Breast epithelium (tissue), 3 donors: Measurements from ENCODE around the gene PPP1R2.

Experiments
- POLR2A ChIP-seq: fragments of 450-650 bp; IDR thresholded peaks from one replicate; pipeline ENCODE4 v1.6.1; 2016; ENCODE audit warnings: antibody characterized with exemption, mild to moderate bottlenecking, moderate library complexity
- POLR2AphosphoS5 ChIP-seq, 3 donors: sonication (generic); formaldehyde crosslinking; IDR thresholded peaks; one replicate each; pipeline ENCODE4 v1.6.1; 2017; ENCODE audit warnings: antibody characterized with exemption in 3 of 3
- TF ChIP-seq, protein P1 (sequence below), 3 donors: fragments of 450-650 bp; IDR thresholded peaks; one replicate each; pipeline ENCODE4 v1.5.1; 2016 to 2017; ENCODE audit warnings: antibody characterized with exemption in 3 of 3, mild to moderate bottlenecking in 3 of 3, moderate library complexity in 3 of 3

DNA sequence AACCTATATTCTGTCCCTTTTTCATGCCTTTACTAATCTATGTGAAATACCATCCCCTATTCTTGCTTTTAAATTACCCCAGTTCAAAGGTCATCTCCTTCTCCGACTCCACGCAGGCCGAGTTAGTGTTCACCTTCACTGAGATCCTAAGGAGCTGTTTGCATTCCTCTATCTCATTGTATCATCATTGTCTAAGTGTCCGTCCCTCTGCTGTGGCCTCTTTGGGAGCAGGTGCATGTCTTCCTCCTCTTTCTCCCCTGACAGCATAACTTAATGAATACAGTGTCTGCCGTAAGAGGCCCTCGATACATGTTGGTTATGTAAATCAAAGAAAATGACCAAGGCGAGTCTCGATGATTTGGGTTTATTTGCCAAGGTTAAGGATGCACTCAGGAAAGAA is 4.9 kb upstream of the PPP1R2 start:
- TF ChIP-seq, protein P1, sequence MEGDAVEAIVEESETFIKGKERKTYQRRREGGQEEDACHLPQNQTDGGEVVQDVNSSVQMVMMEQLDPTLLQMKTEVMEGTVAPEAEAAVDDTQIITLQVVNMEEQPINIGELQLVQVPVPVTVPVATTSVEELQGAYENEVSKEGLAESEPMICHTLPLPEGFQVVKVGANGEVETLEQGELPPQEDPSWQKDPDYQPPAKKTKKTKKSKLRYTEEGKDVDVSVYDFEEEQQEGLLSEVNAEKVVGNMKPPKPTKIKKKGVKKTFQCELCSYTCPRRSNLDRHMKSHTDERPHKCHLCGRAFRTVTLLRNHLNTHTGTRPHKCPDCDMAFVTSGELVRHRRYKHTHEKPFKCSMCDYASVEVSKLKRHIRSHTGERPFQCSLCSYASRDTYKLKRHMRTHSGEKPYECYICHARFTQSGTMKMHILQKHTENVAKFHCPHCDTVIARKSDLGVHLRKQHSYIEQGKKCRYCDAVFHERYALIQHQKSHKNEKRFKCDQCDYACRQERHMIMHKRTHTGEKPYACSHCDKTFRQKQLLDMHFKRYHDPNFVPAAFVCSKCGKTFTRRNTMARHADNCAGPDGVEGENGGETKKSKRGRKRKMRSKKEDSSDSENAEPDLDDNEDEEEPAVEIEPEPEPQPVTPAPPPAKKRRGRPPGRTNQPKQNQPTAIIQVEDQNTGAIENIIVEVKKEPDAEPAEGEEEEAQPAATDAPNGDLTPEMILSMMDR (IDR thresholded peaks at IDR 0.05): no peak
- TF ChIP-seq POLR2A (no peak), POLR2AphosphoS5 (IDR thresholded peaks at IDR 0.05) (no peak)
